Measurements from ENCODE around the gene SPIN3. TPM values are rescaled to one million over a fixed set of nuclear protein-coding genes. Genes with fewer than 3 reads are reported as not detected.
"Not testable (repeated sequence)": the region's sequence is repeated elsewhere in the genome, so short reads cannot be mapped to it uniquely, and the experiment has no call there.

SPIN3 gene
- total RNA-seq = 3.3 TPM

GRCh38 chrX:56995271-56995994 lies at the start of gene SPIN3:
TSS of gene SPIN3 (minus strand) at chrX:56995541. CDS start at chrX:56994947, 594 bp downstream.
- peak within 1 kb of the TSS; percentile 47 for H3K4me3 ChIP-seq (ENCODE audit: low read length)
- H3K4me1 ChIP-seq (ENCODE audit: insufficient read depth, low read length) = peaks cover 4% of the 10 kb centered on the region
- H3K27me3 ChIP-seq (ENCODE audit: insufficient read depth, low read length) = no peaks in the 10 kb centered on the region
- no peaks in the 10 kb centered on the region for H3K9me3 ChIP-seq (ENCODE audit: low read depth, low read length)

GRCh38 chrX:57044245-57044644 lies 48.9 kb upstream of the SPIN3 start:
- no peaks in the 10 kb centered on the region for H3K9me3 ChIP-seq (ENCODE audit: low read depth, low read length)
- H3K27me3 ChIP-seq (ENCODE audit: insufficient read depth, low read length) = no peaks in the 10 kb centered on the region
- no peak overlapping the region for H3K4me3 ChIP-seq (ENCODE audit: low read length)
- no peaks in the 10 kb centered on the region for H3K4me1 ChIP-seq (ENCODE audit: insufficient read depth, low read length)

- not testable (repeated sequence) for H3K9me3 ChIP-seq (ENCODE audit: low read depth, low read length); H3K27me3 ChIP-seq (ENCODE audit: insufficient read depth, low read length); H3K4me1 ChIP-seq (ENCODE audit: insufficient read depth, low read length); H3K4me3 ChIP-seq (ENCODE audit: low read length)
These were observed 41.9 kb upstream of the SPIN3 start for GRCh38 chrX:57037265-57037664.

GRCh38 chrX:56994375-56995270 lies 718 bp downstream of the SPIN3 start:
- Histone ChIP-seq H3K4me1 (ENCODE audit: insufficient read depth, low read length) (peaks cover 4% of the 10 kb centered on the region), H3K27me3 (ENCODE audit: insufficient read depth, low read length) (no peaks in the 10 kb centered on the region), H3K4me3 (ENCODE audit: low read length) (peak overlapping the region; percentile 47), H3K9me3 (ENCODE audit: low read depth, low read length) (no peaks in the 10 kb centered on the region)

GRCh38 chrX:56987741-56988140 lies 7.6 kb downstream of the SPIN3 start:
- Histone ChIP-seq H3K4me3 (ENCODE audit: low read length) (no peak overlapping the region), H3K27me3 (ENCODE audit: insufficient read depth, low read length) (no peaks in the 10 kb centered on the region), H3K4me1 (ENCODE audit: insufficient read depth, low read length) (no peaks in the 10 kb centered on the region), H3K9me3 (ENCODE audit: low read depth, low read length) (no peaks in the 10 kb centered on the region)

- Histone ChIP-seq H3K9me3 (ENCODE audit: low read depth, low read length) (no peaks in the 10 kb centered on the region), H3K27me3 (ENCODE audit: insufficient read depth, low read length) (no peaks in the 10 kb centered on the region), H3K4me1 (ENCODE audit: insufficient read depth, low read length) (no peaks in the 10 kb centered on the region), H3K4me3 (ENCODE audit: low read length) (no peak overlapping the region)
These were observed 9.2 kb downstream of the SPIN3 start for GRCh38 chrX:56986138-56986537.

- Histone ChIP-seq H3K27me3 (ENCODE audit: insufficient read depth, low read length) (no peaks in the 10 kb centered on the region), H3K9me3 (ENCODE audit: low read depth, low read length) (no peaks in the 10 kb centered on the region), H3K4me1 (ENCODE audit: insufficient read depth, low read length) (no peaks in the 10 kb centered on the region), H3K4me3 (ENCODE audit: low read length) (no peak overlapping the region)
These were observed 17.2 kb downstream of the SPIN3 start for GRCh38 chrX:56978172-56978571.

- Histone ChIP-seq H3K27me3 (ENCODE audit: insufficient read depth, low read length) (no peaks in the 10 kb centered on the region), H3K4me1 (ENCODE audit: insufficient read depth, low read length) (no peaks in the 10 kb centered on the region), H3K4me3 (ENCODE audit: low read length) (no peak overlapping the region), H3K9me3 (ENCODE audit: low read depth, low read length) (no peaks in the 10 kb centered on the region)
These were observed 19.7 kb downstream of the SPIN3 start for GRCh38 chrX:56975611-56976010.

GRCh38 chrX:56974408-56974807 lies 20.9 kb downstream of the SPIN3 start:
- Histone ChIP-seq H3K27me3 (ENCODE audit: insufficient read depth, low read length) (no peaks in the 10 kb centered on the region), H3K9me3 (ENCODE audit: low read depth, low read length) (no peaks in the 10 kb centered on the region), H3K4me3 (ENCODE audit: low read length) (no peak overlapping the region), H3K4me1 (ENCODE audit: insufficient read depth, low read length) (no peaks in the 10 kb centered on the region)

- Histone ChIP-seq H3K4me3 (ENCODE audit: low read length) (no peak overlapping the region), H3K4me1 (ENCODE audit: insufficient read depth, low read length) (no peaks in the 10 kb centered on the region), H3K9me3 (ENCODE audit: low read depth, low read length) (no peaks in the 10 kb centered on the region), H3K27me3 (ENCODE audit: insufficient read depth, low read length) (no peaks in the 10 kb centered on the region)
These were observed 25.8 kb downstream of the SPIN3 start for GRCh38 chrX:56969559-56969958.

GRCh38 chrX:56968980-56969379 lies 26.4 kb downstream of the SPIN3 start:
- H3K4me1 ChIP-seq (ENCODE audit: insufficient read depth, low read length) = no peaks in the 10 kb centered on the region

GRCh38 chrX:56963377-56963776 lies 32.0 kb downstream of the SPIN3 start:
- Histone ChIP-seq H3K4me3 (ENCODE audit: low read length) (no peak overlapping the region), H3K27me3 (ENCODE audit: insufficient read depth, low read length) (no peaks in the 10 kb centered on the region), H3K9me3 (ENCODE audit: low read depth, low read length) (no peaks in the 10 kb centered on the region), H3K4me1 (ENCODE audit: insufficient read depth, low read length) (no peaks in the 10 kb centered on the region)

More at GRCh38 chrX:56968980-56969379, 26.4 kb downstream of the SPIN3 start:
- no peak overlapping the region for H3K4me3 ChIP-seq (ENCODE audit: low read length)
- H3K9me3 ChIP-seq (ENCODE audit: low read depth, low read length) = no peaks in the 10 kb centered on the region
- H3K27me3 ChIP-seq (ENCODE audit: insufficient read depth, low read length) = no peaks in the 10 kb centered on the region

- Histone ChIP-seq H3K4me3 (ENCODE audit: low read length) (no peak overlapping the region), H3K4me1 (ENCODE audit: insufficient read depth, low read length) (no peaks in the 10 kb centered on the region), H3K9me3 (ENCODE audit: low read depth, low read length) (no peaks in the 10 kb centered on the region), H3K27me3 (ENCODE audit: insufficient read depth, low read length) (no peaks in the 10 kb centered on the region)
These were observed 47.6 kb downstream of the SPIN3 start for GRCh38 chrX:56947699-56948098.

GRCh38 chrX:56946201-56946600 lies 49.1 kb downstream of the SPIN3 start:
- not testable (repeated sequence) for H3K4me3 ChIP-seq (ENCODE audit: low read length); H3K4me1 ChIP-seq (ENCODE audit: insufficient read depth, low read length)

GRCh38 chrX:56945226-56945625 lies 50.1 kb downstream of the SPIN3 start:
- H3K4me1 ChIP-seq (ENCODE audit: insufficient read depth, low read length); H3K27me3 ChIP-seq (ENCODE audit: insufficient read depth, low read length); H3K4me3 ChIP-seq (ENCODE audit: low read length); H3K9me3 ChIP-seq (ENCODE audit: low read depth, low read length): not testable (repeated sequence)

More at GRCh38 chrX:56946201-56946600, 49.1 kb downstream of the SPIN3 start:
- H3K27me3 ChIP-seq (ENCODE audit: insufficient read depth, low read length); H3K9me3 ChIP-seq (ENCODE audit: low read depth, low read length): not testable (repeated sequence)
